GM12864 (cell line): ENCODE data around the gene GEMIN7.

ENCODE experiments used
- DNase-seq: peaks from one replicate; pipeline ENCODE4 v3.0.0-alpha.2; 2011; ENCODE audit warnings: low read depth
- H3K4me3 ChIP-seq: 2 replicates; pipeline ENCODE4 v1.5.1; 2011; ENCODE audit warnings: mild to moderate bottlenecking, low read depth, low read length, control low read depth
- TF ChIP-seq, protein P1 (sequence below): IDR thresholded peaks from 2 replicates; pipeline ENCODE4 v1.5.1; 2011; ENCODE audit warnings: low read depth, mild to moderate bottlenecking, moderate library complexity, low read length, control low read depth, inconsistent platforms; ENCODE audit errors: missing control alignments

The GEMIN7 gene, protein sequence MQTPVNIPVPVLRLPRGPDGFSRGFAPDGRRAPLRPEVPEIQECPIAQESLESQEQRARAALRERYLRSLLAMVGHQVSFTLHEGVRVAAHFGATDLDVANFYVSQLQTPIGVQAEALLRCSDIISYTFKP

DNA sequence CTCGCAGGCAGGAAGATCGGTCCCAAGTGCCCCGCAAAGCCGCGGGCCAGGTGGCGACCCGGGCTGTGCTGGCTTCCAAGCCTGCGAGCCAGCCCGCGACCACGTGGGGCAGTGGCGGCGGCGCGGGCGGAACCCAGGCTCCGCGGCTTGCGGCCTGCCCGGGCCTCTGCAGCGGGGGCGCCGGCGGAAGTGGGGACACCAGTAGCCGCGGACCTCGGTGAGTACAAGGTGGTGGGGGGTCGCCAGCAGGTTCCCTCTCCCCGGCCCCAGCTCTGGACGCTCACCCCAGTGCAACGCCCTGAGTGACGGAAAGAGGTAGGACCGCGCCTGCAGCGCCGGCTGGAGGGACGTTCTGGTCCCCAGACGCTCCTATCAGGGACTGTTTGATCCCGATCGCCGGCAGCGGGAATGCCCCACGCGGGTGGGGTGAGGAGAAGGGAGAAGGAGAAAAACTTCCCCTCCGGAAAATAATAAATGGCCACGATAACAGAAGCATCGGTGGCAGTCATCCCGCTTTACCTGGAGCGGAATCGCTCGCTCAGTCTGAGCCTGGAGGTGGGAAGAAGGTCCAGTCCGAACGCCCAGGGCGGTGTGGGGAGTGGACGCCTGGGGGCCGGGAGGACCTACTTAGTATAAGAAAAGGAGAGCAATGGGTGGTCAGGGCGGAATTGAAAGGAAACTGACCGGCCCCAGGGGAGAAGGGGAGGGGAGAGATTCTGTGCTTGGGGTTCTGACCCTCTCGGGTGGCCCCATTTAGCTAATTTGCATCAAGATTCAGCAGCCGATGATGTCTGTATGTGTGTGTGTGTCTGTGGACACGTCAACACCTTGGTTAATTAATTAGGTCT is at the start of gene GEMIN7:
GEMIN7 (plus strand) TSS at position 198 of the 848 bp plus-strand sequence. CDS start 10,855 bp downstream, outside the sequence.
- H3K4me3 ChIP-seq = peak within 1 kb of the TSS; percentile 85
- TF ChIP-seq, protein P1, sequence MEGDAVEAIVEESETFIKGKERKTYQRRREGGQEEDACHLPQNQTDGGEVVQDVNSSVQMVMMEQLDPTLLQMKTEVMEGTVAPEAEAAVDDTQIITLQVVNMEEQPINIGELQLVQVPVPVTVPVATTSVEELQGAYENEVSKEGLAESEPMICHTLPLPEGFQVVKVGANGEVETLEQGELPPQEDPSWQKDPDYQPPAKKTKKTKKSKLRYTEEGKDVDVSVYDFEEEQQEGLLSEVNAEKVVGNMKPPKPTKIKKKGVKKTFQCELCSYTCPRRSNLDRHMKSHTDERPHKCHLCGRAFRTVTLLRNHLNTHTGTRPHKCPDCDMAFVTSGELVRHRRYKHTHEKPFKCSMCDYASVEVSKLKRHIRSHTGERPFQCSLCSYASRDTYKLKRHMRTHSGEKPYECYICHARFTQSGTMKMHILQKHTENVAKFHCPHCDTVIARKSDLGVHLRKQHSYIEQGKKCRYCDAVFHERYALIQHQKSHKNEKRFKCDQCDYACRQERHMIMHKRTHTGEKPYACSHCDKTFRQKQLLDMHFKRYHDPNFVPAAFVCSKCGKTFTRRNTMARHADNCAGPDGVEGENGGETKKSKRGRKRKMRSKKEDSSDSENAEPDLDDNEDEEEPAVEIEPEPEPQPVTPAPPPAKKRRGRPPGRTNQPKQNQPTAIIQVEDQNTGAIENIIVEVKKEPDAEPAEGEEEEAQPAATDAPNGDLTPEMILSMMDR = peak; percentile 22
- DNase-seq = no peak

DNA sequence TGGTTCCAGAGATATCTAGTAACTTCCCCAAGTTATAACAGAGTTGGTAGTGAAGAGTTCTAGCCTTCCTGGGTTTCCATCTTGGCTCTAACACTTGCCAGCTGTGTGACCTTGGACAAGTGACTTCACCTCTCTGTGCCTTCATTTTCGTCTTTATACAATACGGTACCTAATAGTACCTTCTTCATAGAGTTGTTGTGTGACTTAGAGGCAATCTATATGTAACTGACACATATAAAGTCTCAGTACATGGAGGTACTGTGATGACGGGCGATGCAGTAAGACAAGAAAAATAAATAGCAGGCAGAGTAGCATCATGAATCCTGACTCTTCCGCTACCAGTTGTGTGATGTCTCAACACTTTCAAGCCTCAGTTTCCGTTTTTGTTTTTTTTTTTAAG is 48.2 kb upstream of the GEMIN7 start:
- H3K4me3 ChIP-seq = no peak overlapping the region
- DNase-seq = no peak
- TF ChIP-seq, protein P1 = no peak

DNA sequence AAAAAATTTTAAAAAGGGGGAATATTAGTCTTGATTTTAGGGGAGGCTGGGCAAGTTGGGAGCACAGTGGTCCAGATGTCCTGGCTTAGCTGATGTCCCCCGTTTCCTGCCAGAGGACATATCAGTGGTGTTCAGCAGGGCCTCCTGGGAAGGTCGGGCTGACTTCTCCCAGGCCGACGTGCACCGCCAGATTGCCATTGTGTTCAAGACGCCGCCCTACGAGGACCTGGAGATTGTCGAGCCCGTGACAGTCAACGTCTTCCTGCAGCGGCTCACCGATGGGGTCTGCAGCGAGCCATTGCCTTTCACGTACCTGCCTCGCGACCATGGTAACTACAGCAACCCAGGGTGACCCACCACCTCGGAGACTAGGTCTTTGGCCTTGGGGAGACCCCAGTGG is 46.6 kb upstream of the GEMIN7 start:
- TF ChIP-seq, protein P1 = no peak
- no peak for DNase-seq

DNA sequence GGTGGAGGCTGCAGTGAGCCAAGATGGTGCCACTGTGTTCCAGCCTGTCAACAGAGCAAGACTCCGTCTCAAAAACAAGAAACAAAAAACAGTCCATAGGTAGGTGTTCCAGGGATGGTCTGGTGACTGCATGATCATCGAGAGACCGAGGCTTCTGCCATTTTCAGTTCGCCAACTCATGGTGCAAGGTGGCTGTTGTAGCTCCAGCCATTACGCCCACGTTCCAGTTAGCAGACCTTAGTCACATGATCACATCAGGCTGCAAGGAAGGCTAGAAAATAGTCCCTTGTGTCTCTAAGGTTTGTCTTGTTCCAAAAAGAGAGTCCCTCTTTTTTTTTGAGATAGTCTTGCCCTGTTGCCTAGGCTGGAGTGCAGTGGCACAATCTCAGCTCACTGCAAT is 43.3 kb upstream of the GEMIN7 start:
- TF ChIP-seq, protein P1 = no peak
- DNase-seq = no peak
- H3K4me3 ChIP-seq = no peak overlapping the region

More for the DNA sequence above, 46.6 kb upstream of the GEMIN7 start:
- H3K4me3 ChIP-seq = no peak overlapping the region

DNA sequence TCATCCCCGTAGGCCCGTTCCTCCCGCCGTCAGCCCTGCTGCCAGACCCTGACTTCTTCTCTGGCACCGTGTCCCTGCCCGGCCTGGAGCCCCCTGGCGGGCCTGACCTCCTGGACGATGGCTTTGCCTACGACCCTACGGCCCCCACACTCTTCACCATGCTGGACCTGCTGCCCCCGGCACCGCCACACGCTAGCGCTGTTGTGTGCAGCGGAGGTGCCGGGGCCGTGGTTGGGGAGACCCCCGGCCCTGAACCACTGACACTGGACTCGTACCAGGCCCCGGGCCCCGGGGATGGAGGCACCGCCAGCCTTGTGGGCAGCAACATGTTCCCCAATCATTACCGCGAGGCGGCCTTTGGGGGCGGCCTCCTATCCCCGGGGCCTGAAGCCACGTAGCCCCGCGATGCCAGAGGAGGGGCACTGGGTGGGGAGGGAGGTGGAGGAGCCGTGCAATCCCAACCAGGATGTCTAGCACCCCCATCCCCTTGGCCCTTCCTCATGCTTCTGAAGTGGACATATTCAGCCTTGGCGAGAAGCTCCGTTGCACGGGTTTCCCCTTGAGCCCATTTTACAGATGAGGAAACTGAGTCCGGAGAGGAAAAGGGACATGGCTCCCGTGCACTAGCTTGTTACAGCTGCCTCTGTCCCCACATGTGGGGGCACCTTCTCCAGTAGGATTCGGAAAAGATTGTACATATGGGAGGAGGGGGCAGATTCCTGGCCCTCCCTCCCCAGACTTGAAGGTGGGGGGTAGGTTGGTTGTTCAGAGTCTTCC is 41.5 kb upstream of the GEMIN7 start:
- DNase-seq = no peak
- TF ChIP-seq, protein P1 = no peak
- no peak overlapping the region for H3K4me3 ChIP-seq

DNA sequence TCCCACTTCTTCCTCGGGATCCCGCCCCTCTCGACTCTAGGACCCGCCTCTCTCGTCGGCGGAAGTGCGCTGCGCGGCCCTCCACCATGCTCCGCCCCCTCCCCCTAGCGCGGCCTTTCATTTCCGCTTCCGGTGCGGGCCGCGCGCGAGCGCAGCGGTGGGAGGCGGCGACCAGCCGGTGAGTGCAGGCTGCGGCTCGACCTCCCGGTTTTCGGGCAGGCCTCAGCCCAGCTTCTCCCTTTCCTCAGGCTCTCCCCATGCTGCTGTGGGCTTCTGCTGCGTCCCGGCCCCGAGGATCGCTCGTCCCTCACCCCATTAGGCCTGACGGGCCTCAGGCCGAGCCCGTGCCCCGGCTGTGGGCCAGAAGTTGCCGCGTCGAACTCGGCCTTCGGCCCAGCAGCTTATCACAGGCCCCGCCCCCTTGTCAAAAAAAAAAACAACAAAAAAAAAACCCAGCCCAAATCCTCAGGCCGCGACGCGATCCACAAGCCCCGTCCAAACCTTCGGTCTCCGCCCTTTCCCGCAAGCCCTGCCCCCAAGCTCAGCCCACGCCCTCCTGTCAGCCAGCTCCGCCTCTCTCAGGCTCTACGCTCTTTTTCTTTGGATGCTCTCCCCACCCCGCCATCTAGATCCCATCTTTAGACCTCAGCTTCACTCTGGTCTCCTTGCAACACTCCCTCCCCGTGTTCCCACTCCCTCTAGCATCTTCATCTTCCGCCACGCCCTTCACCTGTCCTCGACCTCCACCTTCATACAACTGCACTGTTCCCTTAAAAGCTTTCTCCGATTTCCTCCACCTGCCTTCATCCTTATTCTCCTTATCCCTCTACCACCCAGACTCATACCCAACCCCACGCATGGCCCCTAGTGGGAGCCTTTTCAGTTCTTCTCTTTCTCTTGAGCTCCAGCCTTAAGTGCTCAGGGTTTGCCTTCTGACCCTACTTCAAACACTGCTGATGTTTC is 39.8 kb upstream of the GEMIN7 start, which contains the start of gene CLASRP:
CLASRP (plus strand) TSS at position 115 of the 963 bp plus-strand sequence. CDS start 1,168 bp downstream, outside the sequence.
- DNase-seq = no peak
- TF ChIP-seq, protein P1 = no peak
- peak within 1 kb of the TSS; percentile 61 for H3K4me3 ChIP-seq
